GM23338 (cell line): ENCODE results near the gene RIMS4. TPM values are rescaled to one million over a fixed set of nuclear protein-coding genes. Genes with fewer than 3 reads are reported as not detected.

ENCODE experiments used
- ATAC-seq: fragments of 200-7000 bp; cut with Tn5 transposase; 3 replicates; pipeline ENCODE4 v1.9.1; 2020
- DNase-seq: peaks from one replicate; pipeline ENCODE4 v3.0.0-alpha.2; 2015; ENCODE audit warnings: low spot score
- H2AFZ ChIP-seq: fragments of 200-600 bp; sonication (generic); 2 replicates; pipeline ENCODE4 v1.8.0; 2016; ENCODE audit warnings: antibody characterized with exemption, mild to moderate bottlenecking, moderate library complexity
- H3F3A ChIP-seq: fragments of 200-600 bp; sonication (generic); replicated peaks from 2 replicates; pipeline ENCODE4 v1.8.0; 2017; ENCODE audit warnings: antibody characterized with exemption, mixed run types, low read depth
- H3K27ac ChIP-seq: fragments of 200-600 bp; sonication (generic); 2 replicates; pipeline ENCODE4 v1.6.1; 2016; ENCODE audit warnings: low read depth
- H3K27me3 ChIP-seq: fragments of 200-600 bp; sonication (generic); 2 replicates; pipeline ENCODE4 v1.8.0; 2016; ENCODE audit warnings: mild to moderate bottlenecking, mixed run types, moderate library complexity; ENCODE audit not compliant: insufficient read depth
- H3K36me3 ChIP-seq: fragments of 200-600 bp; sonication (generic); 2 replicates; pipeline ENCODE4 v1.8.0; 2016; ENCODE audit warnings: mild to moderate bottlenecking; ENCODE audit not compliant: insufficient read depth
- H3K4me1 ChIP-seq: fragments of 200-600 bp; sonication (generic); 2 replicates; pipeline ENCODE4 v1.8.0; 2016; ENCODE audit warnings: mild to moderate bottlenecking, moderate library complexity; ENCODE audit not compliant: insufficient read depth
- H3K4me2 ChIP-seq: fragments of 200-600 bp; sonication (generic); 2 replicates; pipeline ENCODE4 v1.7.1; 2017; ENCODE audit warnings: mixed run types
- H3K4me3 ChIP-seq: fragments of 200-600 bp; sonication (generic); 2 replicates; pipeline ENCODE4 v1.6.1; 2016; ENCODE audit warnings: mixed run types
- H3K79me2 ChIP-seq: fragments of 200-600 bp; sonication (generic); replicated peaks from 2 replicates; pipeline ENCODE4 v1.8.0; 2017; ENCODE audit warnings: mild to moderate bottlenecking; ENCODE audit not compliant: insufficient read depth
- H3K9me2 ChIP-seq: fragments of 200-600 bp; sonication (generic); 2 replicates; pipeline ENCODE4 v1.8.0; 2017; ENCODE audit not compliant: insufficient read depth
- H4K20me1 ChIP-seq: fragments of 200-600 bp; sonication (generic); replicated peaks from 2 replicates; pipeline ENCODE4 v1.8.0; 2017; ENCODE audit warnings: mild to moderate bottlenecking; ENCODE audit not compliant: insufficient read depth
- H3K27ac Mint-ChIP-seq: 2 replicates; pipeline ENCODE4 v1.8.0; 2020; ENCODE audit warnings: inconsistent platforms, mild to moderate bottlenecking, moderate library complexity, mixed read lengths
- H3K27me3 Mint-ChIP-seq: 3 replicates; pipeline ENCODE4 v1.8.0; 2022; ENCODE audit warnings: low read depth, mild to moderate bottlenecking, moderate library complexity, mixed read lengths, inconsistent platforms; ENCODE audit not compliant: insufficient read depth, poor library complexity
- H3K36me3 Mint-ChIP-seq: 3 replicates; pipeline ENCODE4 v1.8.0; 2021; ENCODE audit warnings: low read depth, mild to moderate bottlenecking, inconsistent platforms, moderate library complexity, mixed read lengths
- H3K4me1 Mint-ChIP-seq: 3 replicates; pipeline ENCODE4 v1.8.0; 2020; ENCODE audit warnings: mild to moderate bottlenecking, inconsistent platforms, mixed read lengths
- H3K4me3 Mint-ChIP-seq: 3 replicates; pipeline ENCODE4 v1.8.0; 2021; ENCODE audit warnings: moderate library complexity, mild to moderate bottlenecking, inconsistent platforms, mixed read lengths
- H3K9me3 Mint-ChIP-seq: 3 replicates; pipeline ENCODE4 v1.8.0; 2020; ENCODE audit warnings: moderate library complexity, mild to moderate bottlenecking, inconsistent platforms, mixed read lengths
- CTCF ChIP-seq, 2 experiments: fragments of 200-600 bp in 1 of 2; sonication (generic) in 1 of 2; conservative IDR thresholded peaks; 2 replicates each; pipeline versions ENCODE4 v1.5.1 to v1.6.1; 2016 to 2017; ENCODE audit warnings: antibody characterized with exemption in 2 of 2, low read depth in 2 of 2, mild to moderate bottlenecking in 2 of 2, moderate library complexity in 1 of 2
- ETS1 ChIP-seq: IDR thresholded peaks from 2 replicates; pipeline ENCODE4 v1.6.1; 2016; ENCODE audit warnings: antibody characterized with exemption
- EZH2phosphoT487 ChIP-seq: fragments of 200-600 bp; sonication (generic); IDR thresholded peaks from one replicate; pipeline ENCODE4 v1.8.1; 2018; ENCODE audit warnings: antibody characterized with exemption; ENCODE audit not compliant: unreplicated experiment
- POLR2AphosphoS5 ChIP-seq: IDR thresholded peaks from 2 replicates; pipeline ENCODE4 v1.6.1; 2016; ENCODE audit warnings: antibody characterized with exemption, low read depth
- REST ChIP-seq: IDR thresholded peaks from one replicate; pipeline ENCODE4 v1.6.1; 2018; ENCODE audit warnings: antibody characterized with exemption; ENCODE audit not compliant: unreplicated experiment
- STAT1 ChIP-seq: IDR thresholded peaks from one replicate; pipeline ENCODE4 v1.6.1; 2016; ENCODE audit warnings: antibody characterized with exemption; ENCODE audit not compliant: unreplicated experiment
- ZNF114 ChIP-seq: fragments of 250-450 bp; sonication (Bioruptor Pico); IDR thresholded peaks from 2 replicates; pipeline ENCODE4 v1.5.0; 2020; ENCODE audit warnings: mild to moderate bottlenecking, moderate library complexity
- ZNF331 ChIP-seq: fragments of 250-450 bp; sonication (Bioruptor Pico); IDR thresholded peaks from 2 replicates; pipeline ENCODE4 v1.5.0; 2020; ENCODE audit warnings: low read depth, mild to moderate bottlenecking, moderate library complexity
- polyA plus RNA-seq: library from polyadenylated mRNA; unstranded; fragments of >200 nt; fragmentation: Nextera tagmentation; extraction: Ambion mirVana; gene quantifications from 2 replicates; pipeline ENCODE4 v1.2.1, GENCODE V29; 2016
- total RNA-seq: library from RNA; depleted of rRNA; stranded (reverse); fragments of >200 nt; shearing (Covaris generic); gene quantifications from 2 replicates; pipeline ENCODE4 v1.2.3, GENCODE V29; 2014

RIMS4 gene
- total and polyA plus RNA-seq, 2 experiments from 2014 or later: 3.5 to 39.7 TPM

GRCh38 chr20:44758247-44759101 is 51.9 kb downstream of the RIMS4 start:
- Histone ChIP-seq H3K27me3 (no peaks in the 10 kb centered on the region), H4K20me1 (no peaks in the 10 kb centered on the region; the same call in 1 of the 2 replicates), H3K27ac (no peak overlapping the region), H3F3A (no peaks in the 10 kb centered on the region), H3K36me3 (no peaks in the 10 kb centered on the region), H3K4me1 (no peaks in the 10 kb centered on the region), H3K4me3 (no peak overlapping the region), H3K4me2 (no peak overlapping the region), H3K9me2 (no peaks in the 10 kb centered on the region), H2AFZ (no peak overlapping the region), H3K79me2 (no peaks in the 10 kb centered on the region)
- no peak for ATAC-seq
- peaks cover 8% of the 10 kb centered on the region; the same call in 2 of the 3 replicates for H3K36me3 Mint-ChIP-seq
- TF ChIP-seq ZNF114 (CRISPR knock-in tag): no peak
- TF ChIP-seq CTCF (conservative IDR thresholded peaks at IDR 0.05; ENCODE audit: low read depth in 2 of 2): no peak
- TF ChIP-seq POLR2AphosphoS5: no peak
- TF ChIP-seq ETS1: no peak
- TF ChIP-seq STAT1: no peak
- TF ChIP-seq ZNF331: no peak
- peaks cover 6% of the 10 kb centered on the region; the same call in 2 of the 3 replicates for H3K4me1 Mint-ChIP-seq
- H3K9me3 Mint-ChIP-seq: no peaks in the 10 kb centered on the region
- peaks cover 9% of the 10 kb centered on the region for H3K27me3 Mint-ChIP-seq
- no peak for DNase-seq
- no peak overlapping the region for H3K27ac Mint-ChIP-seq
- H3K4me3 Mint-ChIP-seq: no peak overlapping the region; the same call in 2 of the 3 replicates

GRCh38 chr20:44756956-44757355 is 53.4 kb downstream of the RIMS4 start:
- Histone ChIP-seq H3K4me1 (0 out of 2 replicates have a peak, but pooled peaks cover 3% of the 10 kb centered on the region), H3K9me2 (no peaks in the 10 kb centered on the region), H3K79me2 (no peaks in the 10 kb centered on the region), H3K36me3 (no peaks in the 10 kb centered on the region), H3F3A (no peaks in the 10 kb centered on the region), H3K4me2 (no peak overlapping the region), H4K20me1 (no peaks in the 10 kb centered on the region; the same call in 1 of the 2 replicates), H3K4me3 (no peak overlapping the region), H2AFZ (no peak overlapping the region), H3K27ac (no peak overlapping the region), H3K27me3 (no peaks in the 10 kb centered on the region)
- Mint-ChIP-seq H3K9me3 (no peaks in the 10 kb centered on the region), H3K27ac (no peak overlapping the region), H3K27me3 (peaks cover 9% of the 10 kb centered on the region), H3K4me1 (peaks cover 8% of the 10 kb centered on the region; the same call in 2 of the 3 replicates), H3K36me3 (peaks cover 8% of the 10 kb centered on the region; the same call in 2 of the 3 replicates), H3K4me3 (no peak overlapping the region)
- ATAC-seq (no peak), DNase-seq (no peak)
- TF ChIP-seq ZNF114 (CRISPR knock-in tag): no peak
- TF ChIP-seq REST: no peak
- TF ChIP-seq STAT1: no peak
- TF ChIP-seq ETS1: no peak
- TF ChIP-seq ZNF331: no peak
- no peak for TF ChIP-seq CTCF (conservative IDR thresholded peaks at IDR 0.05; ENCODE audit: low read depth in 2 of 2)
- no peak for TF ChIP-seq POLR2AphosphoS5
- no peak for TF ChIP-seq EZH2phosphoT487
